A549 (cell line): Measurements from ENCODE around the gene TOM1L2. TPM values are rescaled to one million over a fixed set of nuclear protein-coding genes. Genes with fewer than 3 reads are reported as not detected.

ENCODE experiments used
- ATAC-seq, 2 experiments: fragments of 200-7000 bp in 1 of 2; fragments of >200 bp in 1 of 2; cut with Nextera tagmentation in 1 of 2; cut with Tn5 transposase in 1 of 2; 3 replicates each; pipeline versions ENCODE4 v1.8.0 to v1.9.1; 2018 to 2020; ENCODE audit warnings: mild to moderate bottlenecking in 1 of 2, moderate library complexity in 1 of 2
- CTCF ChIA-PET: fragments of 300-600 bp; sonication (Branson Sonifier 250); formaldehyde crosslinking; extraction: SDS; loops from one replicate; lab custom pipeline; 2021; ENCODE audit warnings: antibody characterized with exemption, inconsistent platforms; lab: Yijun Ruan, JAX
- POLR2A ChIA-PET: fragments of 350-600 bp; formaldehyde crosslinking; extraction: SDS; loops from one replicate; lab custom pipeline; 2021; ENCODE audit warnings: antibody characterized with exemption, inconsistent platforms; lab: Yijun Ruan, JAX
- DNase-seq, 2 experiments: peaks; one replicate each; pipeline versions ENCODE4 v3.0.0 to v3.0.0-alpha.2; 2011 to 2016; ENCODE audit warnings: low read depth in 1 of 2, low spot score in 1 of 2
- FAIRE-seq: peaks from 2 replicates; lab custom pipeline; 2011; peaks lifted over from hg19 to GRCh38; lab: Jason Lieb, UNC
- H3K27ac ChIP-seq, 2 experiments: fragments of >200 bp; sonication (Bioruptor Twin); formaldehyde crosslinking; 3 replicates each; pipeline ENCODE4 v1.5.1; 2016 to 2017
- H3K4me1 ChIP-seq: fragments of >200 bp; sonication (Bioruptor Twin); formaldehyde crosslinking; 3 replicates; pipeline ENCODE4 v1.6.1; 2016
- H3K4me2 ChIP-seq: fragments of >200 bp; sonication (Bioruptor Twin); formaldehyde crosslinking; 3 replicates; pipeline ENCODE4 v1.6.1; 2016
- H3K4me3 ChIP-seq: fragments of >200 bp; sonication (Bioruptor Twin); formaldehyde crosslinking; 3 replicates; pipeline ENCODE4 v1.5.1; 2016
- H3K9me3 ChIP-seq: fragments of >200 bp; sonication (Bioruptor Twin); formaldehyde crosslinking; 3 replicates; pipeline ENCODE4 v1.6.1; 2016
- ATOH8 ChIP-seq: fragments of 250-450 bp; sonication (Bioruptor Pico); IDR thresholded peaks from 2 replicates; pipeline ENCODE4 v1.5.0; 2020; ENCODE audit warnings: low read depth, mild to moderate bottlenecking, moderate library complexity
- CHD4 ChIP-seq: fragments of 200-600 bp; sonication (generic); IDR thresholded peaks from 2 replicates; pipeline ENCODE4 v1.6.1; 2016; ENCODE audit warnings: antibody characterized with exemption, mild to moderate bottlenecking, borderline replicate concordance
- EHF ChIP-seq: fragments of 250-450 bp; sonication (Bioruptor Pico); IDR thresholded peaks from 2 replicates; pipeline ENCODE4 v1.5.0; 2020; ENCODE audit warnings: mild to moderate bottlenecking
- ELK1 ChIP-seq: fragments of 150-350 bp; IDR thresholded peaks from 2 replicates; pipeline ENCODE4 v1.6.1; 2014; ENCODE audit warnings: low read depth, mild to moderate bottlenecking, low read length
- ESRRA ChIP-seq: fragments of 150-350 bp; IDR thresholded peaks from 2 replicates; pipeline ENCODE4 v1.6.1; 2014; ENCODE audit warnings: mild to moderate bottlenecking, low read length, borderline replicate concordance
- FOSB ChIP-seq: fragments of 250-450 bp; sonication (Bioruptor Pico); IDR thresholded peaks from 2 replicates; pipeline ENCODE4 v1.5.0; 2020; ENCODE audit warnings: mild to moderate bottlenecking, moderate library complexity
- FOXS1 ChIP-seq: fragments of 250-450 bp; sonication (Bioruptor Pico); IDR thresholded peaks from 2 replicates; pipeline ENCODE4 v1.5.0; 2020; ENCODE audit warnings: mild to moderate bottlenecking, moderate library complexity
- GATA3 ChIP-seq: IDR thresholded peaks from 2 replicates; pipeline ENCODE4 v1.6.1; 2012; ENCODE audit warnings: borderline replicate concordance
- HDAC2 ChIP-seq: fragments of 200-600 bp; sonication (generic); IDR thresholded peaks from 2 replicates; pipeline ENCODE4 v1.6.1; 2016
- HES2 ChIP-seq: fragments of >200 bp; sonication (Bioruptor Twin); formaldehyde crosslinking; IDR thresholded peaks from 2 replicates; pipeline ENCODE4 v1.6.1; 2016
- HEYL ChIP-seq: fragments of 250-450 bp; sonication (Bioruptor Pico); IDR thresholded peaks from 2 replicates; pipeline ENCODE4 v1.8.0; 2021; ENCODE audit warnings: mild to moderate bottlenecking, moderate library complexity
- HOXA7 ChIP-seq: fragments of 250-450 bp; sonication (Bioruptor Pico); IDR thresholded peaks from 2 replicates; pipeline ENCODE4 v1.5.0; 2020; ENCODE audit warnings: mild to moderate bottlenecking, moderate library complexity
- HOXB13 ChIP-seq: fragments of 250-450 bp; sonication (Bioruptor Pico); IDR thresholded peaks from 2 replicates; pipeline ENCODE4 v1.5.0; 2020; ENCODE audit warnings: low read depth, mild to moderate bottlenecking, moderate library complexity
- HOXB5 ChIP-seq: fragments of 250-450 bp; sonication (Bioruptor Pico); IDR thresholded peaks from 2 replicates; pipeline ENCODE4 v1.5.0; 2020; ENCODE audit warnings: mild to moderate bottlenecking, moderate library complexity
- KDM5A ChIP-seq: fragments of 200-600 bp; sonication (generic); IDR thresholded peaks from 2 replicates; pipeline ENCODE4 v1.6.1; 2016; ENCODE audit warnings: antibody characterized with exemption, mild to moderate bottlenecking
- MAFK ChIP-seq: fragments of 450-650 bp; IDR thresholded peaks from 2 replicates; pipeline ENCODE4 v1.6.1; 2014; ENCODE audit not compliant: partially characterized antibody
- MYC ChIP-seq: IDR thresholded peaks from 2 replicates; pipeline ENCODE4 v1.6.1; 2012; ENCODE audit warnings: mild to moderate bottlenecking, inconsistent platforms, low read length, improper control_type of control experiment, borderline replicate concordance
- NPAS2 ChIP-seq: fragments of 250-450 bp; sonication (Bioruptor Pico); IDR thresholded peaks from 2 replicates; pipeline ENCODE4 v1.8.0; 2022; ENCODE audit warnings: mild to moderate bottlenecking, moderate library complexity, borderline replicate concordance
- NR3C1 ChIP-seq: fragments of >200 bp; sonication (Bioruptor Twin); formaldehyde crosslinking; IDR thresholded peaks from 3 replicates; pipeline ENCODE4 v1.6.1; 2017
- RAD21 ChIP-seq, 2 experiments: fragments of >200 bp in 1 of 2; sonication (Bioruptor Twin) in 1 of 2; formaldehyde crosslinking in 1 of 2; IDR thresholded peaks in 1 of 2; conservative IDR thresholded peaks in 1 of 2; 2 replicates in 1 of 2; 3 replicates in 1 of 2; pipeline ENCODE4 v1.6.1; 2012 to 2018; ENCODE audit warnings: inconsistent platforms in 1 of 2
- SREBF2 ChIP-seq: fragments of 450-650 bp; IDR thresholded peaks from 2 replicates; pipeline ENCODE4 v1.6.1; 2014; ENCODE audit warnings: mild to moderate bottlenecking, moderate library complexity
- ZNF302 ChIP-seq: fragments of 250-450 bp; sonication (Bioruptor Pico); IDR thresholded peaks from 2 replicates; pipeline ENCODE4 v1.9.0; 2021; ENCODE audit warnings: inconsistent platforms, mild to moderate bottlenecking, moderate library complexity
- WGBS: methylation state at CpG from one replicate; pipeline ENCODE4 v1.1.6; 2017; ENCODE audit errors: missing lambda C conversion rate; 5-methylcytosine and 5-hydroxymethylcytosine counted together
- polyA plus RNA-seq, 4 experiments: library from polyadenylated mRNA; depleted of rRNA in 3 of 4; stranded (reverse); fragments of >200 nt; fragmentation: RNase III in 1 of 4; extraction: RNeasy Plus Mini Kit Qiagen cat#74134 plus additional on column Dnase treatment in 1 of 4; gene quantifications; 2 replicates in 3 of 4; 3 replicates in 1 of 4; pipeline ENCODE4 v1.2.3, GENCODE V29; 2011 to 2017
- TF ChIP-seq, protein P1 (sequence below): IDR thresholded peaks from 2 replicates; pipeline ENCODE4 v1.6.1; 2012
- TF ChIP-seq, protein P2 (sequence below): fragments of 450-650 bp; IDR thresholded peaks from 2 replicates; pipeline ENCODE4 v1.6.1; 2014; ENCODE audit warnings: antibody characterized with exemption

Gene TOM1L2
- polyA plus RNA-seq, 2 of the 4 experiments (the other 2 are of a cell fraction), result 19.2 to 24.7 TPM

GRCh38 chr17:17959520-17960361, 12.5 kb downstream of the TOM1L2 start:
- no peak for TF ChIP-seq KDM5A
- TF ChIP-seq HES2, result no peak
- TF ChIP-seq, protein P1, sequence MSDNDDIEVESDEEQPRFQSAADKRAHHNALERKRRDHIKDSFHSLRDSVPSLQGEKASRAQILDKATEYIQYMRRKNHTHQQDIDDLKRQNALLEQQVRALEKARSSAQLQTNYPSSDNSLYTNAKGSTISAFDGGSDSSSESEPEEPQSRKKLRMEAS, result peak; percentile 33; the same call in 1 of the 2 replicates
- no peak for TF ChIP-seq GATA3
- 0 out of 2 replicates have a peak, but pooled peaks have one; percentile 13 for TF ChIP-seq HEYL
- TF ChIP-seq SREBF2, result peak; percentile 40
- TF ChIP-seq MAFK, result no peak
- 0 out of 5 replicates have a peak, but pooled peaks of 1 of the 2 experiments have one; percentile 1 for TF ChIP-seq RAD21 (conservative IDR thresholded peaks at IDR 0.05 in 1 of 2, IDR thresholded peaks at IDR 0.05 in 1 of 2)
- Histone ChIP-seq H3K4me2 (peak overlapping the region; percentile 81), H3K4me3 (peak overlapping the region; percentile 20; the same call in 2 of the 3 replicates), H3K9me3 (no peaks in the 10 kb centered on the region), H3K27ac (peak overlapping the region; percentile 74 to 83), H3K4me1 (peaks cover 39% of the 10 kb centered on the region)
- peak; percentile 83 for FAIRE-seq
- ATAC-seq, result peak; percentile 9 to 21; a peak in 4 of 6 replicates
- DNase-seq, result peak; percentile 33 to 56
- WGBS, result 24% methylated on average over 7 of the region's 7 CpGs
- CTCF ChIA-PET, result interaction anchor here (0.6 to 6.2 kb wide), 10 partner anchors 11 to 147 kb away, joined by 3 to 51 read pairs (median 4); partner anchors contain the start of genes DRC3 and TOM1L2
- POLR2A ChIA-PET, result interaction anchor here (0.6 to 2.9 kb wide), 4 partner anchors 13 to 119 kb away, joined by 4 to 20 read pairs (median 4); partner anchors contain the start of genes DRC3 and TOM1L2

- TF ChIP-seq, protein P2, sequence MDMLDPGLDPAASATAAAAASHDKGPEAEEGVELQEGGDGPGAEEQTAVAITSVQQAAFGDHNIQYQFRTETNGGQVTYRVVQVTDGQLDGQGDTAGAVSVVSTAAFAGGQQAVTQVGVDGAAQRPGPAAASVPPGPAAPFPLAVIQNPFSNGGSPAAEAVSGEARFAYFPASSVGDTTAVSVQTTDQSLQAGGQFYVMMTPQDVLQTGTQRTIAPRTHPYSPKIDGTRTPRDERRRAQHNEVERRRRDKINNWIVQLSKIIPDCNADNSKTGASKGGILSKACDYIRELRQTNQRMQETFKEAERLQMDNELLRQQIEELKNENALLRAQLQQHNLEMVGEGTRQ, result no peak
- peak; percentile 41; the same call in 1 of the 2 replicates for TF ChIP-seq FOSB (CRISPR knock-in tag)
- no peak for TF ChIP-seq NPAS2
- TF ChIP-seq, protein P1, result no peak
- TF ChIP-seq HOXB5 (CRISPR knock-in tag), result 0 out of 2 replicates have a peak, but pooled peaks have one; percentile 48
- TF ChIP-seq HOXA7, result 0 out of 2 replicates have a peak, but pooled peaks have one; percentile 67
- TF ChIP-seq ELK1, result no peak
- no peak for TF ChIP-seq ESRRA
- TF ChIP-seq HEYL, result no peak
- no peak for TF ChIP-seq HDAC2
- 0 out of 2 replicates have a peak, but pooled peaks have one; percentile 30 for TF ChIP-seq ATOH8 (CRISPR knock-in tag)
- TF ChIP-seq FOXS1, result peak; percentile 49; the same call in 1 of the 2 replicates
- 0 out of 2 replicates have a peak, but pooled peaks have one; percentile 47 for TF ChIP-seq ZNF302 (CRISPR knock-in tag)
- TF ChIP-seq NR3C1, result no peak
- TF ChIP-seq EHF (CRISPR knock-in tag), result 0 out of 2 replicates have a peak, but pooled peaks have one; percentile 43
- TF ChIP-seq MYC, result no peak
- TF ChIP-seq CHD4, result no peak
- peak; percentile 32; the same call in 1 of the 2 replicates for TF ChIP-seq HOXB13 (CRISPR knock-in tag)
- ChIA-PET CTCF (interaction anchor here (0.8 to 6.2 kb wide), 9 partner anchors 10 to 146 kb away, joined by 3 to 51 read pairs (median 5); partner anchors contain the start of genes DRC3 and TOM1L2), POLR2A (interaction anchor here (1.2 to 2.9 kb wide), 4 partner anchors 13 to 118 kb away, joined by 3 to 20 read pairs (median 4); partner anchors contain the start of genes DRC3 and TOM1L2)
- Histone ChIP-seq H3K4me2 (peak overlapping the region; percentile 81), H3K4me1 (peaks cover 39% of the 10 kb centered on the region), H3K4me3 (peak overlapping the region; percentile 20; the same call in 1 of the 3 replicates), H3K9me3 (no peaks in the 10 kb centered on the region), H3K27ac (peak overlapping the region; percentile 74 to 83)
- ATAC-seq, result peak in 1 of 2 experiments; percentile 4; a peak in 2 of 6 replicates
- FAIRE-seq, result no peak
- 60% methylated on average over 5 of the region's 5 CpGs for WGBS
- DNase-seq, result peak in 1 of 2 experiments; percentile 16
These were observed 13.2 kb downstream of the TOM1L2 start for GRCh38 chr17:17958982-17959381.
